Spleen (tissue), 11 donors: Measurements from ENCODE around the gene PARVB. TPM values are rescaled to one million over a fixed set of nuclear protein-coding genes. Genes with fewer than 3 reads are reported as not detected.
"Not testable (repeated sequence)": the region's sequence is repeated elsewhere in the genome, so short reads cannot be mapped to it uniquely, and the experiment has no call there.

ENCODE experiments used
- DNase-seq: peaks from one replicate; pipeline ENCODE4 v3.0.0-alpha.2; 2020
- H3K27ac ChIP-seq, 8 donors: fragments of 200-600 bp; sonication (generic) in 7 of 8; 1 replicate in 4 of 8; 2 replicates in 4 of 8; pipeline versions ENCODE4 v1.5.0 to v1.8.0; 2016 to 2021; ENCODE audit warnings: inconsistent platforms in 4 of 8, mild to moderate bottlenecking in 4 of 8, moderate library complexity in 1 of 8
- H3K27me3 ChIP-seq, 7 donors: fragments of 200-600 bp; sonication (generic) in 6 of 7; replicated peaks in 1 of 7; 1 replicate in 4 of 7; 2 replicates in 3 of 7; pipeline versions ENCODE4 v1.5.0 to v1.8.0; 2016 to 2021; ENCODE audit warnings: inconsistent platforms in 3 of 7, mild to moderate bottlenecking in 1 of 7
- H3K36me3 ChIP-seq, 6 donors: fragments of 200-600 bp; sonication (generic) in 5 of 6; 1 replicate in 4 of 6; 2 replicates in 2 of 6; pipeline versions ENCODE4 v1.5.0 to v1.8.0; 2016 to 2021; ENCODE audit warnings: inconsistent platforms in 2 of 6
- H3K4me1 ChIP-seq, 6 donors: fragments of 200-600 bp; sonication (generic) in 5 of 6; 1 replicate in 3 of 6; 2 replicates in 3 of 6; pipeline versions ENCODE4 v1.5.0 to v1.8.0; 2016 to 2021; ENCODE audit warnings: inconsistent platforms in 3 of 6
- H3K4me3 ChIP-seq, 8 donors: fragments of 200-600 bp; sonication (generic) in 7 of 8; 1 replicate in 4 of 8; 2 replicates in 4 of 8; pipeline versions ENCODE4 v1.5.0 to v1.8.0; 2016 to 2021; ENCODE audit warnings: inconsistent platforms in 4 of 8, mild to moderate bottlenecking in 4 of 8, moderate library complexity in 2 of 8
- H3K9me3 ChIP-seq, 8 donors: fragments of 200-600 bp; sonication (generic) in 7 of 8; 1 replicate in 4 of 8; 2 replicates in 4 of 8; pipeline versions ENCODE4 v1.5.0 to v1.8.0; 2016 to 2021; ENCODE audit warnings: inconsistent platforms in 4 of 8
- CTCF ChIP-seq, 11 experiments: fragments of 200-600 bp in 7 of 11; fragments of 450-650 bp in 4 of 11; sonication (generic) in 4 of 11; IDR thresholded peaks in 8 of 11; conservative IDR thresholded peaks in 3 of 11; 1 replicate in 7 of 11; 2 replicates in 4 of 11; pipeline versions ENCODE4 v1.4.0 to v1.8.0; 2016 to 2021; ENCODE audit warnings: antibody characterized with exemption in 11 of 11, inconsistent platforms in 4 of 11, mild to moderate bottlenecking in 1 of 11
- POLR2A ChIP-seq, 3 donors: fragments of 450-650 bp; IDR thresholded peaks; one replicate each; pipeline ENCODE4 v1.5.1; 2017; ENCODE audit warnings: antibody characterized with exemption in 3 of 3, mild to moderate bottlenecking in 1 of 3
- POLR2AphosphoS5 ChIP-seq, 3 donors: sonication (generic); formaldehyde crosslinking; IDR thresholded peaks; one replicate each; pipeline ENCODE4 v1.5.1; 2017; ENCODE audit warnings: antibody characterized with exemption in 3 of 3
- WGBS, 5 donors: extraction: QIAGEN DNeasy Blood & Tissue Kit in 3 of 5; methylation state at CpG; one replicate each; pipeline versions ENCODE4 v1.1.5 to v1.1.7; 2013 to 2018; 5-methylcytosine and 5-hydroxymethylcytosine counted together
- intact Hi-C: fragments of 100-400 bp; cut with DNase I; formaldehyde crosslinking; loops from one replicate; pipeline ENCODE4 v1.15.0; 2023; ENCODE audit warnings: low total_unique reads
- polyA plus RNA-seq, 3 donors: library from polyadenylated mRNA; stranded (reverse); fragments of 200-250 nt; gene quantifications; one replicate each; pipeline ENCODE4 v1.2.1, GENCODE V29; 2013
- total RNA-seq, 7 donors: library from RNA; depleted of rRNA in 3 of 7; stranded (reverse); fragments of >200 nt in 3 of 7; fragmentation: NEBNext Ultra II Directional in 4 of 7; extraction: Animal tissue kit (Norgen Biotek cat#: 25700) in 4 of 7; gene quantifications; one replicate each; pipeline versions ENCODE4 v1.1.0 to v1.2.1, GENCODE V29; 2016 to 2021
- donor health status: healthy with polysubstance abuse.
- donor health status: DM: no; HTN: no; CAD: no; lungs with moderate emphysema.
- donor health status: DM: no; HTN: no; CAD: no.
- donor health status: Bipolar disorder and iron deficiency.
- donor health status: healthy.
- donor health status: DM: no; HTN: no; CAD: no.
- donor health status: DM: yes; HTN: yes; CAD: no.

Gene PARVB
- total and polyA plus RNA-seq, 10 donors: 24.0 to 61.9 (median 46.5) TPM

GRCh38 chr22:44012591-44012990, 11.5 kb upstream of the PARVB start:
- H3K4me3 ChIP-seq: no peak overlapping the region
- H3K27ac ChIP-seq: peak overlapping the region in 2 of 8 donors; percentile 33 to 58
- H3K27me3 ChIP-seq: no peaks in the 10 kb centered on the region
- TF ChIP-seq POLR2AphosphoS5 (IDR thresholded peaks at IDR 0.05): no peak
- no peak for TF ChIP-seq POLR2A (IDR thresholded peaks at IDR 0.05)
- TF ChIP-seq CTCF (IDR thresholded peaks at IDR 0.05 in 8 of 11, conservative IDR thresholded peaks at IDR 0.05 in 3 of 11): no peak
- WGBS, 5 donors: 88 to 95% (median 89%) methylated on average over 7 of the region's 7 CpGs
- H3K36me3 ChIP-seq: no peaks in the 10 kb centered on the region
- no peaks in the 10 kb centered on the region for H3K9me3 ChIP-seq
- peaks cover 0 to 11% (median 0%) of the 10 kb centered on the region in 6 donors for H3K4me1 ChIP-seq
- intact Hi-C loops: no loop called here
- no peak for DNase-seq

GRCh38 chr22:44014241-44014640, 9.9 kb upstream of the PARVB start:
- TF ChIP-seq POLR2A (IDR thresholded peaks at IDR 0.05) (no peak), CTCF (IDR thresholded peaks at IDR 0.05 in 8 of 11, conservative IDR thresholded peaks at IDR 0.05 in 3 of 11) (no peak), POLR2AphosphoS5 (IDR thresholded peaks at IDR 0.05) (no peak)
- no peaks in the 10 kb centered on the region for H3K36me3 ChIP-seq
- intact Hi-C loops: no loop called here
- no peaks in the 10 kb centered on the region for H3K9me3 ChIP-seq
- no peak for DNase-seq
- 72 to 92% (median 83%) methylated on average over 2 of the region's 2 CpGs for WGBS, 5 donors
- H3K4me3 ChIP-seq: no peak overlapping the region
- no peak overlapping the region for H3K27ac ChIP-seq
- no peaks in the 10 kb centered on the region for H3K27me3 ChIP-seq
- peaks cover 0 to 11% (median 0%) of the 10 kb centered on the region in 6 donors for H3K4me1 ChIP-seq

GRCh38 chr22:44016586-44016985, 7.5 kb upstream of the PARVB start:
- 56 to 67% (median 66%) methylated on average over 3 of the region's 3 CpGs for WGBS, 5 donors
- H3K9me3 ChIP-seq, DNase-seq, H3K27ac ChIP-seq, H3K36me3 ChIP-seq, intact Hi-C loops, H3K27me3 ChIP-seq, H3K4me3 ChIP-seq: not testable (repeated sequence)
- peaks cover 0 to 11% (median 0%) of the 10 kb centered on the region in 6 donors for H3K4me1 ChIP-seq

- peaks cover 0 to 29% (median 14%) of the 10 kb centered on the region in 6 donors for H3K4me1 ChIP-seq
- no peak overlapping the region for H3K27ac ChIP-seq
- no peak overlapping the region for H3K4me3 ChIP-seq
- H3K9me3 ChIP-seq: no peaks in the 10 kb centered on the region
- 95 to 98% (median 95%) methylated on average over 9 of the region's 9 CpGs for WGBS, 5 donors
- H3K36me3 ChIP-seq: no peaks in the 10 kb centered on the region
- intact Hi-C loops: no loop called here
- H3K27me3 ChIP-seq: no peaks in the 10 kb centered on the region
- DNase-seq: no peak
- no peak for TF ChIP-seq POLR2AphosphoS5 (IDR thresholded peaks at IDR 0.05)
- no peak for TF ChIP-seq CTCF (IDR thresholded peaks at IDR 0.05 in 8 of 11, conservative IDR thresholded peaks at IDR 0.05 in 3 of 11)
- TF ChIP-seq POLR2A (IDR thresholded peaks at IDR 0.05): no peak
Observed at GRCh38 chr22:44018594-44018993, 5.5 kb upstream of the PARVB start.

- intact Hi-C loops: no loop called here
- WGBS, 5 donors: 87 to 92% (median 90%) methylated on average over 10 of the region's 10 CpGs
- H3K36me3 ChIP-seq: no peaks in the 10 kb centered on the region
- no peak for DNase-seq
- H3K4me3 ChIP-seq: no peak overlapping the region
- H3K9me3 ChIP-seq: no peaks in the 10 kb centered on the region
- no peak overlapping the region for H3K27ac ChIP-seq
- peaks cover 0 to 2% (median 0%) of the 10 kb centered on the region in 7 donors for H3K27me3 ChIP-seq
- peaks cover 0 to 32% (median 17%) of the 10 kb centered on the region in 6 donors for H3K4me1 ChIP-seq
- TF ChIP-seq POLR2A (IDR thresholded peaks at IDR 0.05) (no peak), POLR2AphosphoS5 (IDR thresholded peaks at IDR 0.05) (no peak), CTCF (IDR thresholded peaks at IDR 0.05 in 8 of 11, conservative IDR thresholded peaks at IDR 0.05 in 3 of 11) (no peak)
Observed at GRCh38 chr22:44019416-44019815, 4.7 kb upstream of the PARVB start.
